NCI-H2171 treated with DMSO at 0.1 percent for 48 hours (cell line): Measurements from ENCODE around the gene NEMP1.
"Not testable (repeated sequence)": the region's sequence is repeated elsewhere in the genome, so short reads cannot be mapped to it uniquely, and the experiment has no call there.

Source experiments
- DNase-seq: peaks from one replicate; lab custom pipeline; 2025; lab: John Stamatoyannopoulos, UW

NEMP1 gene

DNA sequence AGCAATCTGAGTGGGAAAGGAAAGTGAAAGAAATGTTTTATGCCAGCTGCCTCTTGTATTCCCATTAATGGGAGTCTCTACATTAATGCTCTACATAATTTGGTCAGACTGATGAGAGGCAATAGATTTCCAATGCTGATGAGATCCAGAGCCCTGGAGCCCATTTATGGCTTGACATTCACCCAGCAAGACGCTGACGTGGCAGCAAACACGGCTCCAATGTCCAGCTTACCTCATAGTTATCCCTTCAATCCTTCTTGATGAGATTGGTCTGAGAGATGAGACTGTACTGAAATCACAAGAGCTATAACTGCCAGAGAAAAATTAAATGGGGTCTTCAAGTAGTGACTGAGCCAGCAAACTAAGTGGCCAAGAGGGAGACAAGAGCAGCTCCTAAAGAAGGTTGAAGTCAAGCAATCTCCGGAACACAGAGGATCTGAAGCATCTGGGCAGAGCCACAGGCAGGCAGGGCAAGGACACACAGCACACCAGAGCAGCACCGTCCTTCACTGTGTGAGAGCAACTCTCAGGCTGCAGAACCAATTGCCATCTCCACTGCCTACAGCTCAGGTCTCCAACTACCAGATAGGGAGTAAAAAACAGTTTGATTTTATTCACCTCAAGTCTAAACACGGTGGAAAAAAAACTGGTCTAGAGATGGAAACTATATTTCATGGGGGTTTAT is 21.4 kb downstream of the NEMP1 start:
- DNase-seq, result no peak

GRCh38 chr12:57055824-57056223 is 22.8 kb downstream of the NEMP1 start:
- DNase-seq, result no peak

- not testable (repeated sequence) for DNase-seq
These were observed 24.7 kb downstream of the NEMP1 start for GRCh38 chr12:57053901-57054300.

- not testable (repeated sequence) for DNase-seq
These were observed 25.4 kb downstream of the NEMP1 start for GRCh38 chr12:57053146-57053545.

GRCh38 chr12:57051011-57051410 is 27.6 kb downstream of the NEMP1 start:
- no peak for DNase-seq

DNA sequence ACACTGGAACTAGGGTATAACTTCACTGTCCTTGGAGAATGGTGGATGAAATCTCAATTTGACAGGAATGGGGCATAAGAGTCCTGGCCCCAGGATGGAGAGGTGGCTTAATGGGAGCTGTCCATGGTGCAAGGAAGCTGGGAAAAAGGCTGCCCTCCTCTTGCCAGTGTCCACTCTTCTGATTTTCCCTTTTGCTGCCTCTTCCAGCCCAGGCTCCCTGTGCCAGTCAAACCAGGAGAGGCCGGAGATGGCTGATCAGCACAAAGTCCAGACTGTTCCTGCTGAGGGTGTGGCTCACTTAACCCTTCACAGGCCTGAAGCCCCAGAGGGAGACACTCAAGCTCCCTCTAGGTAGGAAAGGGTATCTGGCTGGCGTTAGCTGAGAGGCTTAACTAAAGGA is 28.7 kb downstream of the NEMP1 start, which contains the start of gene MYO1A:
MYO1A (minus strand) TSS at position 240 of the 400 bp plus-strand sequence. CDS start 1,806 bp downstream, outside the sequence.
- no peak for DNase-seq

- DNase-seq, result no peak
These were observed 29.5 kb downstream of the NEMP1 start for GRCh38 chr12:57049119-57049446.

DNA sequence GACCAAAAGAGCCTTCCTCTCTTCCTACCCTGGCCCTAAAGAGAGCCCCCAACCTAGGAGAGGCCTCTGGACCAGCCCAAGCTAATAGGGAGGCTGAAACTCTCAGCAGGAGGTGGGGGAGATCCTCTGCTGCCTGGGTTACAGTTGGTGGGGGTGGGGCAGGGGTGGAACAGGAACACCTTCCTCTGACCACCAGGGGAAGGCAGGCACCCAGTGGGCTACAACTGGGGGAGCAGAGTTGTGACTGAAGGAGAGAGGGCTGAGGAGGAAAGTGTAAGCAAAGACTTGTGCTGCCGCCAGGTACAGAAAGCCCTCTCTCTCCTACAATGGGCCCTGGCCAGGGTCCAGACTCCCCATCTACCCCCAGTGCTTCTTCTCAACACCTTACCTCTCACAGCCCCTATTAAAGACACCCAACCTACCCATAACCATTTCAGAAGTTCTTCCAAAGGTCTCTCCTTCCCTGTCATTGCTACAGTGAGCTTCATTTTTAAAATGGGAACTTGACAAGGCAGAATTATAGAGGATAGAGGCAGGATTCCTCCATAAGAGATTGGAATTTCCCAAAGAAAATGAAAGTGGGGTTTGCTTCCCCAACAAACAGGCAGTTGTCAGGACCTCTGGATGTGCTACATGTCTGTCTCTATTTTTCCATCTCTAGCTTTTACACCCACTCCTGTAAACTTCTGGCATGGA is 30.0 kb downstream of the NEMP1 start:
- no peak for DNase-seq

DNA sequence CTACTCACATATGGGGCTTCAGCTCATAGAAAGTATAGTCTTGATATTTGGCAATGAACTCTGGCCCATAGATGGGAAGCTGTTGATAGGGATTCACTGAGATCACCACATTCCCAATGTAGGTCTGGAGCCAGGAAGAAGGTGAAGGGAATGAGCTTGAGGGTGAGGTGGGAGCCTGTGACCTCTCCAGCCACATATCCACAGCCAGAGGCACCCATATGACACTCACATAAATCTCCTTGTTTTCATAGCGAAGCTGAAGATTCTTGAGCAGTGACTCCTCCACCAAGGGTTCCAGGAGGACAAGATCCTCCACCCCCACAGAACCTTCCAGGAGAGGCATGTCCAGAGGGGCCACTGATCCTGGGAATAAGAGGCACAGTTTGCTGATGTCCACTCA is 30.6 kb downstream of the NEMP1 start:
- DNase-seq, result no peak

DNA sequence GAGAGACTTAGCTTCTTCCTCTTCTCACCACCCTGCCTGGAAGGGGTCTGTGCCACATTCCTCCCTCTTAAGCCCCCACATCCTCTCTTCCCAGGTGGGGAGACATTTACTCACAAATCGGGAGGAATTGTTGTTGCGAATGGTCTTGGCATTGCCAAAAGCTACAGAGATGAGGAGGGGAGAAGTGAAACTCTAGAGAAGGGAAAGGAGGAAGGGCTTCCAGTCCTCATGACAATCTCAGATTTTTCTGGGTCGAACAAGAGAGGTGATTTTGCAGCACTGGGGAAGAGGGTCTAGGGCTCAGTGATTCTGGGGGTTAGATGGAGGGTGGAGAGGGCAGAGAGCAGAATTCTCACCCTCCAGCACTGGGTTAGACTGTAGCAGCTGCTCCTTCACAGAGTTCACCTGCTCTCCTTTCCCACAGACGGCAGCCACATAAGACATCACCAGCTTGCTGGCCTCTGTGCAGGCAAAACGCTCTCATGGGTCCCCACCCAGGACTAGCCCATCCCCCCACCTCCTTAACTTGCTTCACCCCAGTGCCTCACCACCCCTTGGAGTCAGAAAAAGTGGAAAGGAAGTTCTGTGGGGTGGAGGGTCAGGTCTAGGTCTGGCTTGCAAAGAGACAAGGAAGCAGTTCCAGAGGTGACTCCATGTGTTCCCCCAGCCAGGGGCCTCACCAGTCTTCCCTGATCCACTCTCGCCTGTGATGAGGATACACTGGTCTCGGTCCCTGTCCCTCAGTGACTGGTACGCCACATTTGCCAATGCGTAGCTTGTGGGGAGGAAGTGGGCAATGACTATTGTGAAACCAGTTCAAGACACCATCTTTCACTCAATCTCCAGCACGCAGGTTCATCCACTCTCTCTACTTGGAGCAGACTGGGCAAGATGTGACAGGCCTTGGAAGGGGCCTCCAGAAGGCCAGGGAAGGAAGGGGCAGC is 31.4 kb downstream of the NEMP1 start:
- no peak for DNase-seq

- DNase-seq, result no peak
These were observed 32.4 kb downstream of the NEMP1 start for GRCh38 chr12:57046086-57046791.

DNA sequence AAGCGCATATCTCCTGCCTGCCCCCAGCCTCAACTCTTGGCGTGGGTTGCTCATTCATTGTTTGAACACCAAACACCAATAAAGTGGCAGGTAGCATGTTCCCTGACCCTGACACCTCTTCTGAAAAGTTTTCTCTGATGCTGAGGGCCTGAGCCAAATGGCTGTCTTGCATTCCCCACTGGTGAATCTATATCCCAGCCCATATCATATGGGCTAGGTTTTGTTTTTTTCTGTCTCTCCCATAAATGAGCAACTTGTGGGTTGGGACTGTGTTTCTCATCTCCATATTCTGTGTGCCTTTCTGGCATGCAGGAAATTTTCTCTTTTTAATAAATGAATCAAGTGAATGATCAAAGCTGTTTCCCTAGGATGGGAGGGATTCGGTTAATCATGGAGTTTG is 33.7 kb downstream of the NEMP1 start:
- no peak for DNase-seq

DNA sequence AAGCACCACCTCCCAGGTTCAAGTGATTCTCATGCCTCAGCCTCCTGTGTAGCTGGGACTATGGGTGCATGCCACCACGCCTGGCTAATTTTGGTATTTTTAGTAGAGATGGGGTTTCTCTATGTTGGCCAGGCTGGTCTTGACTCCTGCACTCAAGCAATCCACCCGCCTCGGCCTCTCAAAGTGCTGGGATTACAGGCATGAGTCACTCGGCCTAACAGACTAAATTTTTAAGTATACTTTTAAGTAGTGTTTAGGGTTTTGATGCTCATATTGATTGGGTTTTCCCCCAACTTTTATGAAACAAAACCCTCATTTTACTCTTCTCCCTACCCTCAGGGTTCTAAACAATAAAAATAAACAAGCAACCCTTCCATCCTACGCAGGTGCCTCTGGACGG is 34.1 kb downstream of the NEMP1 start:
- no peak for DNase-seq

- DNase-seq, result no peak
These were observed 35.9 kb downstream of the NEMP1 start for GRCh38 chr12:57042695-57043094.

DNA sequence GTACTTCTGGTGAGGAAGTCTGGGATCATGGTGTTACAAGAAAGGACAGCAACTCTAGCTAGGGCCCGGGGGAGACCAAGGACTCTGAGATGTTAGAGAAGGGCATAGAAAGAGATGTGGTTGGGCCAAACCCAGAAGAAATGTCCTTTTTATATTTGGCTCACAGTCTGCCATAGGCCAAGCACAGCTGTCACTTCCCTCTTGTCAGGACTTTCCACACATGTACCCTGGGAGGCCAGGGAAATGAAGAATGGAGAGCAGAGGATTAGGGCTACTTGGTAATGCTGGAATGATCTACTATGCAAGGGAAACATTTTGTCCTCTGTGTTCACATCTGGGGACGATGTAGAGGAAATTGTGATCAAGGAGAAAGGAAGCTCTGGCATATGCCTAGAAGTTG is 37.8 kb downstream of the NEMP1 start:
- no peak for DNase-seq

DNA sequence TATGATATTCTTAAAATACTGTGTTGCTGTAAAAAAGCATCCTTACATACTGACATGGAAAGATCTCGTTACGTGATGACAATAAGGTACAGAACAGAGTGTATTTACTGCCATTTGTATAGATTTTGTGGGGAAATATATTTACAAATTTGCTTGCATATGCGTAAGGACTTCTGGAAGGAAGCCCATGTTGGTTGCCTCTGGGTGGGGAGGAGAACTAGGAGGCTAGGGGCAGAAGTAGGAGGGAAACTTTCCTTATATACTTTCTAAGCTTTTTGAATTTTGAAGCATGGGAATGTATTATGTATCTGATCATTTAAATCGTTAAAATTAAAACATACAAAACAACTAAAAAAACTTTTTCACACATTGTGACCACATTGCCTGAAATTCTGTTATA is 38.4 kb downstream of the NEMP1 start:
- no peak for DNase-seq

DNA sequence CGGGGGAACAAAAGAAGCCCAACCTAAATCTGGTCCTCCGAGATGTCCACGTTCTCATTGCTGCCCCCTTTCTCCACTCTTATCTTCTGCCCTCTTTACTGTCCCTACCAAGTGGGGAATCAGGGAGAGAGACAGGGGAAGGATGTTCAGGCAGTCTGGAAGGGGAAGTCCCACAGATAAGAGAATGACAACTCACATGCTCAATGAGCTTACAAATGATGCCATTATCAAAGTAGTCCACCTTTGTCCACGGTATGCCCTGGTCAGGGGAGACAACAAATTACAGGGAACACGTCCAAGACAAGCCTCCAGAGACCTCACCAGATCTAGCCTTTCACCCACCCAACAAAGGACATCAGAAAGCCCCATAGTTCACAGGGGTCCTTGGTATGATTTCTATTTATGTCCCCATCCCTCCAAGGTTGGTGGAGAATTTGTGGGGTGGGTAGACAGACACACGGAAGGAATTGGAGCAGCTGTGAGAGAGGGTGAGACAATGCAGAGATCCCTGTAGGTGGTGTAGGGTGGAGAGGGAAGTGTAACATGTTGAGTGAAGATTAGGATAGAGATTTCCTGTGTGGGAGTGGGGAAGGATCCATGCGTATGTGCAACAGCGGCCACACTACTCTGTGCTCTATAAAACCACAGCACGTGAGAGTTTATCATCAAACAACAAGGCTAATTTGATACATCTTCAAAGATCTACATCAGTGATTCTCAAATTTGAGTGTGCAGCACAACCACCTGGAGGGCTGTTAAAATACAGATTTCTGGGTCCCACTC is 39.4 kb downstream of the NEMP1 start:
- DNase-seq, result no peak

- no peak for DNase-seq
These were observed 41.3 kb downstream of the NEMP1 start for GRCh38 chr12:57037264-57037663.

GRCh38 chr12:57033431-57033830 is 45.2 kb downstream of the NEMP1 start:
- DNase-seq, result no peak

GRCh38 chr12:57031789-57032188 is 46.8 kb downstream of the NEMP1 start:
- no peak for DNase-seq

- DNase-seq, result peak; percentile 94
These were observed 47.4 kb downstream of the NEMP1 start for GRCh38 chr12:57031138-57031725.
